ENCODE data around the gene MGAT5B.

GRCh38 chr17:76932402-76933333 lies 64.5 kb downstream of the MGAT5B start:
- TF ChIP-seq CTCF (conservative IDR thresholded peaks at IDR 0.05; ENCODE audit: low read depth in 2 of 2), result no peak
- no peak for TF ChIP-seq EZH2 (IDR thresholded peaks at IDR 0.05; ENCODE audit: low read depth, unreplicated experiment)
- no peak for TF ChIP-seq REST (IDR thresholded peaks at IDR 0.05; ENCODE audit: unreplicated experiment)
- TF ChIP-seq CREB1 (CRISPR knock-in tag; IDR thresholded peaks at IDR 0.05; ENCODE audit: low read depth), result no peak
- no peak for TF ChIP-seq EZH2phosphoT487 (IDR thresholded peaks at IDR 0.05; ENCODE audit: unreplicated experiment)
- no peak for TF ChIP-seq ZNF331 (CRISPR knock-in tag; IDR thresholded peaks at IDR 0.05; ENCODE audit: low read depth)
